Natural killer cell (primary cell): ENCODE measurements around the gene RYR1. TPM values are rescaled to one million over a fixed set of nuclear protein-coding genes. Genes with fewer than 3 reads are reported as not detected.

Source experiments
- ATAC-seq, 3 donors: fragments of 150-1000 bp in 2 of 3; fragments of 200-7000 bp in 1 of 3; cut with Tn5 transposase; 1 replicate in 1 of 3; 2 replicates in 2 of 3; pipeline ENCODE4 v1.10.0; 2021; ENCODE audit warnings: mild to moderate bottlenecking in 2 of 3, moderate library complexity in 2 of 3
- DNase-seq, 2 donors: peaks; one replicate each; pipeline versions ENCODE4 v3.0.0 to v3.0.0-alpha.2; 2013 to 2021; ENCODE audit warnings: mixed read lengths in 1 of 2
- H3K27ac ChIP-seq: one replicate; pipeline ENCODE4 v1.5.1; 2013; ENCODE audit warnings: mild to moderate bottlenecking, low read length
- H3K27me3 ChIP-seq: one replicate; pipeline ENCODE4 v1.6.1; 2013; ENCODE audit warnings: low read length; ENCODE audit not compliant: control insufficient read depth, insufficient read depth
- H3K36me3 ChIP-seq: one replicate; pipeline ENCODE4 v1.6.1; 2013; ENCODE audit warnings: low read length; ENCODE audit not compliant: control insufficient read depth, insufficient read depth
- H3K4me1 ChIP-seq: one replicate; pipeline ENCODE4 v1.6.1; 2013; ENCODE audit warnings: low read length; ENCODE audit not compliant: control insufficient read depth, insufficient read depth
- H3K4me3 ChIP-seq: one replicate; pipeline ENCODE4 v1.5.1; 2013; ENCODE audit warnings: low read length
- H3K9me3 ChIP-seq: one replicate; pipeline ENCODE4 v1.6.1; 2013; ENCODE audit warnings: low read length; ENCODE audit not compliant: control insufficient read depth, insufficient read depth
- H3K27ac Mint-ChIP-seq, 2 donors: one replicate each; pipeline ENCODE4 v1.8.0; 2022; ENCODE audit warnings: mild to moderate bottlenecking in 2 of 2, mixed read lengths in 2 of 2, moderate library complexity in 1 of 2
- H3K27me3 Mint-ChIP-seq, 2 donors: one replicate each; pipeline ENCODE4 v1.8.0; 2022; ENCODE audit warnings: low read depth in 2 of 2, mixed read lengths in 2 of 2
- H3K36me3 Mint-ChIP-seq: one replicate; pipeline ENCODE4 v1.8.0; 2022; ENCODE audit warnings: mixed read lengths
- H3K4me1 Mint-ChIP-seq, 2 donors: one replicate each; pipeline ENCODE4 v1.8.0; 2022; ENCODE audit warnings: mixed read lengths in 2 of 2
- H3K4me3 Mint-ChIP-seq: one replicate; pipeline ENCODE4 v1.8.0; 2022; ENCODE audit warnings: mild to moderate bottlenecking, moderate library complexity, mixed read lengths
- H3K9me3 Mint-ChIP-seq, 2 donors: one replicate each; pipeline ENCODE4 v1.8.0; 2022; ENCODE audit warnings: mixed read lengths in 2 of 2
- WGBS: methylation state at CpG from one replicate; pipeline ENCODE4 v1.1.7; 2013; ENCODE audit warnings: missing lambda C conversion rate; ENCODE audit not compliant: insufficient coverage; 5-methylcytosine and 5-hydroxymethylcytosine counted together
- intact Hi-C: fragments of 100-400 bp; cut with micrococcal nuclease; formaldehyde crosslinking; loops from one replicate; pipeline ENCODE4 v1.14.2; 2022
- total RNA-seq, 4 donors: library from RNA; stranded (reverse); fragments of 120-200 nt in 1 of 4; gene quantifications; one replicate each; pipeline versions ENCODE4 v1.2.3 to v1.2.4, GENCODE V29; 2013 to 2022
- TF ChIP-seq, protein P1 (sequence below): fragments of 200-600 bp; IDR thresholded peaks from one replicate; pipeline ENCODE4 v1.8.0; 2022; ENCODE audit warnings: antibody characterized with exemption

Gene RYR1
- total RNA-seq, 3 donors from 2014 or later (not counting 1 experiment from before 2014, with no cell fraction given), result 0.05 to 1.0 (median 0.65) TPM

DNA sequence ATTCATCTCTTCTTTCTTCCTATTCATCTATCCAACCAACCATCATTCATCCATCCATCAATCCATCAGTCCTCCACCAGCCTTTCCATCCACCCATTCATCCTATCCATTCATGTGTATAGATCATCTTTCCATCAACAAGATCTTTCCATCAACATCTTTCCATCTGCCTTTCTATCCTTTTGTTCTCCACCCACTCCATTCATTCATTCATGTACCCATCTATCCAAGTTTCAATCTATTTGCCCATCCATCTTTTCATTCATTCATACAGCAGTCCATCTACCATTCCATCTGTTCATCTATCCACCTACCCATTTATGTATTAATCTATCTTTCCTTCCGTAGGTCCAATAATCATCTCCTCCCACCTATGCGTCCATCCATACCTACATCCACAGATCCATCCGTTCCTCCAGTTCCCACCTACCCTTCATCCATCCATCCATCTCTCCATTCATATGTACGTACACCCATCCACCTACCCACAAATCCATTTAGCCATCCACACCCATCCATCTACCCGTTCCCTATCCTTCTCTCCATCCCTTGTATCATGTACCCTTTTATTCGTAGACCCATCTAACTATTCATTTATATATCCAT, 53.3 kb downstream of the RYR1 start:
- no peaks in the 10 kb centered on the region for H3K4me1 ChIP-seq
- intact Hi-C loops, result no loop called here
- H3K27me3 ChIP-seq, result no peaks in the 10 kb centered on the region
- 94% methylated on average over 5 of the region's 6 CpGs for WGBS
- H3K9me3 ChIP-seq, result no peaks in the 10 kb centered on the region
- no peak overlapping the region for H3K27ac Mint-ChIP-seq
- no peaks in the 10 kb centered on the region for H3K36me3 ChIP-seq
- ATAC-seq (no peak), DNase-seq (no peak)
- no peak overlapping the region for H3K4me3 Mint-ChIP-seq
- H3K4me3 ChIP-seq, result no peak overlapping the region
- no peak overlapping the region for H3K27ac ChIP-seq
- H3K9me3 Mint-ChIP-seq, result no peaks in the 10 kb centered on the region
- peaks cover under 1 to 22% of the 10 kb centered on the region in 2 donors for H3K27me3 Mint-ChIP-seq
- no peaks in the 10 kb centered on the region for H3K36me3 Mint-ChIP-seq
- no peaks in the 10 kb centered on the region for H3K4me1 Mint-ChIP-seq
- TF ChIP-seq, protein P1, sequence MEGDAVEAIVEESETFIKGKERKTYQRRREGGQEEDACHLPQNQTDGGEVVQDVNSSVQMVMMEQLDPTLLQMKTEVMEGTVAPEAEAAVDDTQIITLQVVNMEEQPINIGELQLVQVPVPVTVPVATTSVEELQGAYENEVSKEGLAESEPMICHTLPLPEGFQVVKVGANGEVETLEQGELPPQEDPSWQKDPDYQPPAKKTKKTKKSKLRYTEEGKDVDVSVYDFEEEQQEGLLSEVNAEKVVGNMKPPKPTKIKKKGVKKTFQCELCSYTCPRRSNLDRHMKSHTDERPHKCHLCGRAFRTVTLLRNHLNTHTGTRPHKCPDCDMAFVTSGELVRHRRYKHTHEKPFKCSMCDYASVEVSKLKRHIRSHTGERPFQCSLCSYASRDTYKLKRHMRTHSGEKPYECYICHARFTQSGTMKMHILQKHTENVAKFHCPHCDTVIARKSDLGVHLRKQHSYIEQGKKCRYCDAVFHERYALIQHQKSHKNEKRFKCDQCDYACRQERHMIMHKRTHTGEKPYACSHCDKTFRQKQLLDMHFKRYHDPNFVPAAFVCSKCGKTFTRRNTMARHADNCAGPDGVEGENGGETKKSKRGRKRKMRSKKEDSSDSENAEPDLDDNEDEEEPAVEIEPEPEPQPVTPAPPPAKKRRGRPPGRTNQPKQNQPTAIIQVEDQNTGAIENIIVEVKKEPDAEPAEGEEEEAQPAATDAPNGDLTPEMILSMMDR, result no peak

DNA sequence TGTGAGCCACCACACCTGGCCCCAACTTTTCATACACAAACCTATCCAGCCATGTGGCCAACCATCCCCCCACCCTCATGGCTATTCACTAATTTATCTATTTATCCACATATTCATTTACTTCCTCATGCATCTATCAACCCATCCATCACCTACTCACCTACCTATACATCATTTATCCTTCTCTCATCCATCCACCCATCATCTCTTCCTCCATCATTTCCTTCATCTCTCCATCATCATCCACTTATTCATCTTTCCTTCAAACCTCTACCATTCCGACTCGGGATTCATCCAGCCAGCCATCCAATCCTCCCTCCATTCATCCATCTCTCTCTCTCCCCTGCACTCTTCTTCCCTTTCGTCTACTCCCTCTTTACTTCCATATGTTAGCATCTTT, 54.6 kb downstream of the RYR1 start:
- no peaks in the 10 kb centered on the region for H3K4me1 Mint-ChIP-seq
- DNase-seq (no peak), ATAC-seq (no peak)
- Histone ChIP-seq H3K36me3 (no peaks in the 10 kb centered on the region), H3K9me3 (no peaks in the 10 kb centered on the region), H3K4me3 (no peak overlapping the region), H3K27me3 (no peaks in the 10 kb centered on the region), H3K27ac (no peak overlapping the region), H3K4me1 (peaks cover 3% of the 10 kb centered on the region)
- no peaks in the 10 kb centered on the region for H3K9me3 Mint-ChIP-seq
- no peak overlapping the region for H3K4me3 Mint-ChIP-seq
- H3K27me3 Mint-ChIP-seq, result peaks cover 8 to 26% of the 10 kb centered on the region in 2 donors
- intact Hi-C loops, result no loop called here
- no peaks in the 10 kb centered on the region for H3K36me3 Mint-ChIP-seq
- TF ChIP-seq, protein P1, result no peak
- no peak overlapping the region for H3K27ac Mint-ChIP-seq
- 87% methylated on average over 3 of the region's 3 CpGs for WGBS

DNA sequence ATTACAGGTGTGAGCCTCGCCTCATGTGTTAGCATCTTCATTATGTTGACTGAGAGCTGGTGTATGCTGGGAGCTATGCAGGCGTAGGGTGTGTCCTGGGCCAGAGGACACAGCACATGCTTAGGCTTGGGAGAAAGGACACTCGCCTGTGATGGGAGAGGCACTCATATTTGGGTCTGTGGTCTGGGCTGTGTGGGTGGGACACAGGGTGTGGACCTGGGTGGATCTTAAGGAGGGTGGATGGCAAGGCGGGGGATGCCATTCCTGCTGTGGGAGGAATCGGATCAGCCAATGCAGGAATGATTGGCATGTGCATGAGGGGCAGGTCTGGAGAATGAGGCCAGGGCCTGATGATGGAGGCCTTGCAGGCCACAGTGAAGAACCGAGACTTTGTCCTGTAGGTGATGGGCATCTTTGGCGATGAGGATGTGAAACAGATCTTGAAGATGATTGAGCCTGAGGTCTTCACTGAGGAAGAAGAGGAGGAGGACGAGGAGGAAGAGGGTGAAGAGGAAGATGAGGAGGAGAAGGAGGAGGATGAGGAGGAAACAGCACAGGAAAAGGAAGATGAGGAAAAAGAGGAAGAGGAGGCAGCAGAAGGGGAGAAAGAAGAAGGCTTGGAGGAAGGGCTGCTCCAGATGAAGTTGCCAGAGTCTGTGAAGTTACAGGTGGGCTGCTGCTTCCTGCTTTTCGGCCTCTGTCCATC, 55.4 kb downstream of the RYR1 start:
- Histone ChIP-seq H3K27ac (no peak overlapping the region), H3K9me3 (no peaks in the 10 kb centered on the region), H3K27me3 (no peaks in the 10 kb centered on the region), H3K4me3 (no peak overlapping the region), H3K36me3 (no peaks in the 10 kb centered on the region), H3K4me1 (peaks cover 3% of the 10 kb centered on the region)
- H3K27me3 Mint-ChIP-seq, result peaks cover 8 to 26% of the 10 kb centered on the region in 2 donors
- H3K9me3 Mint-ChIP-seq, result no peaks in the 10 kb centered on the region
- H3K4me1 Mint-ChIP-seq, result no peaks in the 10 kb centered on the region
- WGBS, result 82% methylated on average over 9 of the region's 9 CpGs
- ATAC-seq, result no peak
- intact Hi-C loops, result no loop called here
- no peak for DNase-seq
- TF ChIP-seq, protein P1, result no peak
- no peaks in the 10 kb centered on the region for H3K36me3 Mint-ChIP-seq
- H3K27ac Mint-ChIP-seq, result no peak overlapping the region
- no peak overlapping the region for H3K4me3 Mint-ChIP-seq
